Activated CD8-positive, alpha-beta T cell treated with anti-CD3 and anti-CD28 coated beads, Interleukin-2, amount 10 ng/mL, durations not matched to agents 7 days and 5 days (primary cell): ENCODE data around the gene FOXI1. TPM values are rescaled to one million over a fixed set of nuclear protein-coding genes. Genes with fewer than 3 reads are reported as not detected.
"Not testable (repeated sequence)": the region's sequence is repeated elsewhere in the genome, so short reads cannot be mapped to it uniquely, and the experiment has no call there.

Source experiments
- ATAC-seq: fragments of 150-1000 bp; cut with Tn5 transposase; one replicate; pipeline ENCODE4 v1.10.0; 2021; ENCODE audit warnings: moderate library complexity
- CTCF ChIA-PET: fragments of 350-600 bp; sonication (Branson Sonifier 250); formaldehyde crosslinking; loops from one replicate; lab custom pipeline; 2021; ENCODE audit warnings: antibody characterized with exemption; lab: Charles Lee
- POLR2A ChIA-PET: fragments of 350-600 bp; sonication (Branson Sonifier 250); formaldehyde crosslinking; loops from one replicate; lab custom pipeline; 2021; ENCODE audit warnings: antibody characterized with exemption; lab: Charles Lee
- DNase-seq: peaks from one replicate; pipeline ENCODE4 v3.0.0-alpha.2; 2020
- H3K27ac Mint-ChIP-seq: one replicate; pipeline ENCODE4 v1.8.0; 2021; ENCODE audit warnings: mild to moderate bottlenecking, mixed read lengths
- H3K27me3 Mint-ChIP-seq: one replicate; pipeline ENCODE4 v1.8.0; 2021; ENCODE audit warnings: low read depth, mixed read lengths
- H3K36me3 Mint-ChIP-seq: one replicate; pipeline ENCODE4 v1.8.0; 2021; ENCODE audit warnings: low read depth, mixed read lengths
- H3K4me1 Mint-ChIP-seq: one replicate; pipeline ENCODE4 v1.8.0; 2021; ENCODE audit warnings: low read depth, mixed read lengths
- H3K4me3 Mint-ChIP-seq: one replicate; pipeline ENCODE4 v1.8.0; 2021; ENCODE audit warnings: mild to moderate bottlenecking, mixed read lengths
- H3K9me3 Mint-ChIP-seq: one replicate; pipeline ENCODE4 v1.8.0; 2022; ENCODE audit warnings: mixed read lengths; ENCODE audit not compliant: insufficient read depth
- total RNA-seq, 2 experiments: library from RNA; stranded (reverse); gene quantifications; one replicate each; pipeline ENCODE4 v1.2.3, GENCODE V29; 2021

The FOXI1 gene
- total RNA-seq, 2 experiments from 2014 or later: not detected

GRCh38 chr5:170076211-170076610 is 29.5 kb upstream of the FOXI1 start:
- Mint-ChIP-seq H3K27ac (no peak overlapping the region), H3K9me3 (no peaks in the 10 kb centered on the region), H3K4me3 (no peak overlapping the region), H3K4me1 (no peaks in the 10 kb centered on the region), H3K27me3 (no peaks in the 10 kb centered on the region), H3K36me3 (peaks cover 61% of the 10 kb centered on the region)
- POLR2A ChIA-PET: no interaction called here
- CTCF ChIA-PET: no interaction called here
- no peak for DNase-seq
- ATAC-seq: no peak

- H3K27ac Mint-ChIP-seq: no peak overlapping the region
Observed at GRCh38 chr5:170076739-170077138, 29.0 kb upstream of the FOXI1 start.

GRCh38 chr5:170077526-170077925 is 28.2 kb upstream of the FOXI1 start:
- ChIA-PET POLR2A (no interaction called here), CTCF (no interaction called here)
- DNase-seq (no peak), ATAC-seq (no peak)
- H3K4me3 Mint-ChIP-seq: no peak overlapping the region
- H3K27ac Mint-ChIP-seq: no peak overlapping the region
- no peaks in the 10 kb centered on the region for H3K27me3 Mint-ChIP-seq
- no peaks in the 10 kb centered on the region for H3K9me3 Mint-ChIP-seq
- peaks cover 65% of the 10 kb centered on the region for H3K36me3 Mint-ChIP-seq
- H3K4me1 Mint-ChIP-seq: no peaks in the 10 kb centered on the region

More at GRCh38 chr5:170076739-170077138, 29.0 kb upstream of the FOXI1 start:
- ATAC-seq: no peak
- Mint-ChIP-seq H3K27me3 (no peaks in the 10 kb centered on the region), H3K4me3 (no peak overlapping the region), H3K9me3 (no peaks in the 10 kb centered on the region), H3K4me1 (no peaks in the 10 kb centered on the region), H3K36me3 (peaks cover 60% of the 10 kb centered on the region)
- ChIA-PET CTCF (no interaction called here), POLR2A (no interaction called here)
- DNase-seq: no peak

- no peak overlapping the region for H3K4me3 Mint-ChIP-seq
- DNase-seq (no peak), ATAC-seq (no peak)
- CTCF ChIA-PET: interaction anchor here (1.1 kb wide), 1 partner anchor 367 kb away, joined by 3 read pairs; no protein-coding TSS in a partner anchor
- H3K36me3 Mint-ChIP-seq: peaks cover 71% of the 10 kb centered on the region
- no peaks in the 10 kb centered on the region for H3K4me1 Mint-ChIP-seq
- POLR2A ChIA-PET: no interaction called here
- no peaks in the 10 kb centered on the region for H3K27me3 Mint-ChIP-seq
- no peaks in the 10 kb centered on the region for H3K9me3 Mint-ChIP-seq
- H3K27ac Mint-ChIP-seq: no peak overlapping the region
Observed at GRCh38 chr5:170078458-170078857, 27.2 kb upstream of the FOXI1 start.

- no peak overlapping the region for H3K27ac Mint-ChIP-seq
- H3K4me3 Mint-ChIP-seq: no peak overlapping the region
- DNase-seq (no peak), ATAC-seq (no peak)
- peaks cover 76% of the 10 kb centered on the region for H3K36me3 Mint-ChIP-seq
- ChIA-PET CTCF (interaction anchor here (1.1 kb wide), 1 partner anchor 366 kb away, joined by 3 read pairs; no protein-coding TSS in a partner anchor), POLR2A (no interaction called here)
- no peaks in the 10 kb centered on the region for H3K4me1 Mint-ChIP-seq
- no peaks in the 10 kb centered on the region for H3K9me3 Mint-ChIP-seq
- no peaks in the 10 kb centered on the region for H3K27me3 Mint-ChIP-seq
Observed at GRCh38 chr5:170078931-170079330, 26.8 kb upstream of the FOXI1 start.

- CTCF ChIA-PET: interaction anchor here (1.5 kb wide), 1 partner anchor 21 kb away, joined by 3 read pairs; no protein-coding TSS in a partner anchor
- H3K4me1 Mint-ChIP-seq: no peaks in the 10 kb centered on the region
Observed at GRCh38 chr5:170080217-170080616, 25.5 kb upstream of the FOXI1 start.

GRCh38 chr5:170080786-170081445 is 24.8 kb upstream of the FOXI1 start:
- POLR2A ChIA-PET: no interaction called here
- Mint-ChIP-seq H3K9me3 (no peaks in the 10 kb centered on the region), H3K4me3 (no peak overlapping the region), H3K36me3 (peaks cover 86% of the 10 kb centered on the region), H3K27me3 (no peaks in the 10 kb centered on the region), H3K27ac (peak overlapping the region; percentile 14), H3K4me1 (no peaks in the 10 kb centered on the region)
- ATAC-seq (no peak), DNase-seq (no peak)
- CTCF ChIA-PET: interaction anchor here (1.5 kb wide), 1 partner anchor 20 kb away, joined by 3 read pairs; no protein-coding TSS in a partner anchor

More at GRCh38 chr5:170080217-170080616, 25.5 kb upstream of the FOXI1 start:
- Mint-ChIP-seq H3K36me3 (peaks cover 85% of the 10 kb centered on the region), H3K9me3 (no peaks in the 10 kb centered on the region), H3K27ac (no peak overlapping the region), H3K4me3 (no peak overlapping the region), H3K27me3 (no peaks in the 10 kb centered on the region)
- POLR2A ChIA-PET: no interaction called here
- ATAC-seq (no peak), DNase-seq (no peak)

GRCh38 chr5:170081616-170082015 is 24.1 kb upstream of the FOXI1 start:
- Mint-ChIP-seq H3K4me3 (no peak overlapping the region), H3K9me3 (no peaks in the 10 kb centered on the region), H3K27ac (peak overlapping the region; percentile 24), H3K27me3 (no peaks in the 10 kb centered on the region), H3K36me3 (peaks cover 83% of the 10 kb centered on the region), H3K4me1 (no peaks in the 10 kb centered on the region)
- ATAC-seq (no peak), DNase-seq (no peak)
- ChIA-PET CTCF (no interaction called here), POLR2A (no interaction called here)

GRCh38 chr5:170082701-170083100 is 23.0 kb upstream of the FOXI1 start:
- Mint-ChIP-seq H3K4me1 (no peaks in the 10 kb centered on the region), H3K36me3 (peaks cover 81% of the 10 kb centered on the region), H3K9me3 (no peaks in the 10 kb centered on the region), H3K27me3 (no peaks in the 10 kb centered on the region), H3K27ac (no peak overlapping the region), H3K4me3 (no peak overlapping the region)
- CTCF ChIA-PET: interaction anchor here (1.3 kb wide), 1 partner anchor 12 kb away, joined by 9 read pairs; no protein-coding TSS in a partner anchor
- ATAC-seq: no peak
- no peak for DNase-seq
- POLR2A ChIA-PET: no interaction called here

GRCh38 chr5:170087168-170087817 is 18.4 kb upstream of the FOXI1 start:
- CTCF ChIA-PET: interaction anchor here (1.0 kb wide), 1 partner anchor 158 kb away, joined by 3 read pairs; no protein-coding TSS in a partner anchor
- no peak for DNase-seq
- no peaks in the 10 kb centered on the region for H3K4me1 Mint-ChIP-seq
- ATAC-seq: no peak
- POLR2A ChIA-PET: no interaction called here
- no peak overlapping the region for H3K4me3 Mint-ChIP-seq
- peaks cover 50% of the 10 kb centered on the region for H3K36me3 Mint-ChIP-seq
- H3K27ac Mint-ChIP-seq: no peak overlapping the region
- no peaks in the 10 kb centered on the region for H3K27me3 Mint-ChIP-seq
- H3K9me3 Mint-ChIP-seq: no peaks in the 10 kb centered on the region

GRCh38 chr5:170092455-170093101 is 13.1 kb upstream of the FOXI1 start:
- Mint-ChIP-seq H3K36me3 (peaks cover 8% of the 10 kb centered on the region), H3K9me3 (no peaks in the 10 kb centered on the region), H3K4me1 (no peaks in the 10 kb centered on the region), H3K4me3 (no peak overlapping the region), H3K27me3 (peaks cover 8% of the 10 kb centered on the region), H3K27ac (no peak overlapping the region)
- CTCF ChIA-PET: no interaction called here
- ATAC-seq: no peak
- POLR2A ChIA-PET: no interaction called here
- no peak for DNase-seq

- ATAC-seq, H3K27ac Mint-ChIP-seq, H3K4me1 Mint-ChIP-seq, DNase-seq, H3K4me3 Mint-ChIP-seq, H3K36me3 Mint-ChIP-seq, H3K9me3 Mint-ChIP-seq, POLR2A ChIA-PET: not testable (repeated sequence)
- H3K27me3 Mint-ChIP-seq: peaks cover 14% of the 10 kb centered on the region
- CTCF ChIA-PET: interaction anchor here (1.5 kb wide), 1 partner anchor 122 kb away, joined by 4 read pairs; no protein-coding TSS in a partner anchor
Observed at GRCh38 chr5:170094329-170094728, 11.4 kb upstream of the FOXI1 start.
